Endothelial cell of umbilical vein (primary cell): Measurements from ENCODE around the gene PRRX2.

Experiments used
- CTCF ChIP-seq, 2 donors: IDR thresholded peaks; 1 replicate in 1 of 2; 2 replicates in 1 of 2; pipeline ENCODE4 v1.5.1; 2011; ENCODE audit warnings: low read length in 2 of 2, mild to moderate bottlenecking in 2 of 2, moderate library complexity in 2 of 2, control low read depth in 1 of 2, inconsistent platforms in 1 of 2, low read depth in 1 of 2; ENCODE audit not compliant: insufficient read depth in 1 of 2; ENCODE audit errors: extremely low read depth in 1 of 2
- EZH2 ChIP-seq: IDR thresholded peaks from 2 replicates; pipeline ENCODE4 v1.6.1; 2012; ENCODE audit warnings: borderline replicate concordance, low read depth, mild to moderate bottlenecking, moderate library complexity, low read length, inconsistent platforms; ENCODE audit not compliant: severe bottlenecking
- GATA2 ChIP-seq: IDR thresholded peaks from 2 replicates; pipeline ENCODE4 v1.7.0; 2011; ENCODE audit warnings: low read depth, mild to moderate bottlenecking, moderate library complexity, mixed read lengths, low read length; ENCODE audit not compliant: insufficient read length, insufficient read depth
- MAX ChIP-seq: IDR thresholded peaks from 2 replicates; pipeline ENCODE4 v1.6.1; 2011; ENCODE audit not compliant: insufficient read depth, insufficient read length
- POLR2A ChIP-seq: IDR thresholded peaks from 2 replicates; pipeline ENCODE4 v1.6.1; 2012; ENCODE audit warnings: low read depth, mild to moderate bottlenecking, control low read depth, low read length
- POLR2AphosphoS5 ChIP-seq: IDR thresholded peaks from 2 replicates; pipeline ENCODE4 v1.6.1; 2012; ENCODE audit warnings: low read depth, mild to moderate bottlenecking, control low read depth, low read length, moderate library complexity; ENCODE audit not compliant: insufficient read depth

- TF ChIP-seq GATA2 = no peak
- no peak for TF ChIP-seq POLR2A
- TF ChIP-seq CTCF (IDR thresholded peaks at IDR 0.05; ENCODE audit: extremely low read depth in 1 of 2, insufficient read depth in 1 of 2, low read depth in 1 of 2, low read length in 2 of 2) = no peak
- TF ChIP-seq POLR2AphosphoS5 = no peak
- no peak for TF ChIP-seq EZH2
- no peak for TF ChIP-seq MAX
These were observed 97.8 kb downstream of the PRRX2 start for GRCh38 chr9:129762985-129763926.
